Testis (tissue), 3 donors: ENCODE data around the gene B4GALT1. TPM values are rescaled to one million over a fixed set of nuclear protein-coding genes. Genes with fewer than 3 reads are reported as not detected.

Experiments
- DNase-seq: peaks from one replicate; pipeline ENCODE4 v3.0.0-alpha.2; 2019
- H3K27ac ChIP-seq, 2 donors: fragments of 200-600 bp; sonication (generic); one replicate each; pipeline ENCODE4 v1.5.1; 2019
- H3K27me3 ChIP-seq: fragments of 200-600 bp; sonication (generic); one replicate; pipeline ENCODE4 v1.5.1; 2019
- H3K36me3 ChIP-seq: fragments of 200-600 bp; sonication (generic); one replicate; pipeline ENCODE4 v1.5.1; 2017; ENCODE audit warnings: low read depth; ENCODE audit errors: missing control alignments
- H3K4me1 ChIP-seq: fragments of 200-600 bp; sonication (generic); one replicate; pipeline ENCODE4 v1.5.1; 2019
- H3K4me3 ChIP-seq, 2 donors: fragments of 200-600 bp; sonication (generic); one replicate each; pipeline ENCODE4 v1.5.1; 2017 to 2019
- H3K9me3 ChIP-seq: fragments of 200-600 bp; sonication (generic); one replicate; pipeline ENCODE4 v1.5.1; 2017
- POLR2A ChIP-seq: fragments of 450-650 bp; IDR thresholded peaks from one replicate; pipeline ENCODE4 v1.6.1; 2017; ENCODE audit warnings: antibody characterized with exemption, mild to moderate bottlenecking, moderate library complexity
- WGBS, 2 donors: methylation state at CpG; one replicate each; pipeline ENCODE4 v1.1.5; 2018; 5-methylcytosine and 5-hydroxymethylcytosine counted together
- intact Hi-C: fragments of 100-400 bp; cut with DNase I; formaldehyde crosslinking; loops from one replicate; pipeline ENCODE4 v1.15.1; 2023; ENCODE audit warnings: low total_unique reads
- polyA plus RNA-seq: library from polyadenylated mRNA; stranded (reverse); fragments of 350-450 nt; fragmentation: Illumina TruSeq; extraction: RNeasy Lipid Tissue Mini Kit (QIAGEN cat#74804); gene quantifications from one replicate; pipeline ENCODE4 v1.2.3, GENCODE V29; 2014; ENCODE audit warnings: low read depth, low replicate concordance; ENCODE audit not compliant: insufficient read depth
- total RNA-seq, 2 donors: library from RNA; depleted of rRNA; stranded (reverse); fragments of >200 nt; gene quantifications; one replicate each; pipeline ENCODE4 v1.2.3, GENCODE V29; 2016
- TF ChIP-seq, protein P1 (sequence below), 3 experiments: fragments of 450-650 bp in 2 of 3; fragments of 200-600 bp in 1 of 3; sonication (generic) in 1 of 3; IDR thresholded peaks; one replicate each; pipeline ENCODE4 v1.5.1; 2016 to 2019; ENCODE audit warnings: antibody characterized with exemption in 3 of 3, mild to moderate bottlenecking in 2 of 3, moderate library complexity in 1 of 3

Gene B4GALT1
- total and polyA plus RNA-seq, 3 donors from 2014 or later: 112 to 212 (median 192) TPM

DNA sequence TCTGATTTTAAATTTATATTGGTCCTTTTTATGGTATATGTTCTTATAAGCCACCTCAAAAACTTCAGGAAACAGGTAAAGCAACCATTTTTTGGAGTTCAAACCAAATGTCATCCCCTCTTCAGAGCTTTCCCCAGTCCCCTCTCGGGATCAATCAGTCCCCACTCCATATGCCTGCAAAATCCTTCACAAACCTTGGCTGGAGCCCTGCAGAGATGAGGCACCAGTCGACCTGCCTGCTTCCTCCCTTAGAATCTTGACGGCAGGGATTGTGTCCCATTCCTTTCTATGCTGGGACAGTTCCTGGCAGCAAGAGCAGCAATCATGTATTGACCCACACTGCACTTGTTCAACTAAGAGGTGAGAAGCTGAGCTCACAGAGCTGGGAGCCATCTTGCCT, 22.6 kb downstream of the B4GALT1 start:
- peaks cover 44% of the 10 kb centered on the region for H3K4me1 ChIP-seq
- H3K27me3 ChIP-seq: no peaks in the 10 kb centered on the region
- no peaks in the 10 kb centered on the region for H3K9me3 ChIP-seq
- DNase-seq: peak; percentile 7
- intact Hi-C loops: no loop called here
- no peak for TF ChIP-seq POLR2A
- TF ChIP-seq, protein P1, sequence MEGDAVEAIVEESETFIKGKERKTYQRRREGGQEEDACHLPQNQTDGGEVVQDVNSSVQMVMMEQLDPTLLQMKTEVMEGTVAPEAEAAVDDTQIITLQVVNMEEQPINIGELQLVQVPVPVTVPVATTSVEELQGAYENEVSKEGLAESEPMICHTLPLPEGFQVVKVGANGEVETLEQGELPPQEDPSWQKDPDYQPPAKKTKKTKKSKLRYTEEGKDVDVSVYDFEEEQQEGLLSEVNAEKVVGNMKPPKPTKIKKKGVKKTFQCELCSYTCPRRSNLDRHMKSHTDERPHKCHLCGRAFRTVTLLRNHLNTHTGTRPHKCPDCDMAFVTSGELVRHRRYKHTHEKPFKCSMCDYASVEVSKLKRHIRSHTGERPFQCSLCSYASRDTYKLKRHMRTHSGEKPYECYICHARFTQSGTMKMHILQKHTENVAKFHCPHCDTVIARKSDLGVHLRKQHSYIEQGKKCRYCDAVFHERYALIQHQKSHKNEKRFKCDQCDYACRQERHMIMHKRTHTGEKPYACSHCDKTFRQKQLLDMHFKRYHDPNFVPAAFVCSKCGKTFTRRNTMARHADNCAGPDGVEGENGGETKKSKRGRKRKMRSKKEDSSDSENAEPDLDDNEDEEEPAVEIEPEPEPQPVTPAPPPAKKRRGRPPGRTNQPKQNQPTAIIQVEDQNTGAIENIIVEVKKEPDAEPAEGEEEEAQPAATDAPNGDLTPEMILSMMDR (IDR thresholded peaks at IDR 0.05): no peak
- H3K36me3 ChIP-seq: no peaks in the 10 kb centered on the region
- H3K27ac ChIP-seq: no peak overlapping the region
- 71 to 83% methylated on average over 3 of the region's 3 CpGs for WGBS, 2 donors
- H3K4me3 ChIP-seq: no peak overlapping the region

- H3K27ac ChIP-seq: no peak overlapping the region
Observed at GRCh38 chr9:33143241-33143661, 23.9 kb downstream of the B4GALT1 start.

DNA sequence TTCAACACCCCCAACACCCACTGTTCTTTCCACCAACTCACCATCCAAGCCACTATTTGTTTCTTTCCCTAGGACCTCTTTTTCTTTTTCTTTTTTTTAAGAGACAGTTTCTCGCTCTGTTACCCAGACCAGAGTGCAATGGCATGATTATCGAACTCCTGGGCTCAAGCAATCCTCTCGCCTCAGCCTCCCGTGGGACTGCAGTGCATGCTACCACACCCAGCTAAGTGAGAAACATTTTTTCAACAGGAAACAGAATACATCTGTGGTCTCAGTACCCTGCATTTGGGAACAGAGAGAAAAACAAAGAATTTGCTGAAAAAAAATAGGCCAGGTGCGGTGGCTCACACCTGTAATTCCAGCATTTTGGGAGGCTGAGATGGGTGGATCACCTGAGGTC, 24.6 kb downstream of the B4GALT1 start:
- Histone ChIP-seq H3K27ac (no peak overlapping the region), H3K9me3 (no peaks in the 10 kb centered on the region), H3K36me3 (no peaks in the 10 kb centered on the region), H3K4me1 (peaks cover 55% of the 10 kb centered on the region), H3K27me3 (no peaks in the 10 kb centered on the region), H3K4me3 (no peak overlapping the region)
- TF ChIP-seq, protein P1 (IDR thresholded peaks at IDR 0.05): no peak
- no peak for TF ChIP-seq POLR2A
- WGBS, 2 donors: 61 to 74% methylated on average over 5 of the region's 5 CpGs
- intact Hi-C loops: no loop called here
- peak; percentile 14 for DNase-seq

More at GRCh38 chr9:33143241-33143661, 23.9 kb downstream of the B4GALT1 start:
- Histone ChIP-seq H3K9me3 (no peaks in the 10 kb centered on the region), H3K27me3 (no peaks in the 10 kb centered on the region), H3K36me3 (no peaks in the 10 kb centered on the region), H3K4me1 (peaks cover 51% of the 10 kb centered on the region), H3K4me3 (no peak overlapping the region)
- no peak for TF ChIP-seq POLR2A
- TF ChIP-seq, protein P1 (IDR thresholded peaks at IDR 0.05): no peak
- peak; percentile 13 for DNase-seq
- intact Hi-C loops: no loop called here
- WGBS, 2 donors: 88 to 96% methylated on average over 2 of the region's 2 CpGs

DNA sequence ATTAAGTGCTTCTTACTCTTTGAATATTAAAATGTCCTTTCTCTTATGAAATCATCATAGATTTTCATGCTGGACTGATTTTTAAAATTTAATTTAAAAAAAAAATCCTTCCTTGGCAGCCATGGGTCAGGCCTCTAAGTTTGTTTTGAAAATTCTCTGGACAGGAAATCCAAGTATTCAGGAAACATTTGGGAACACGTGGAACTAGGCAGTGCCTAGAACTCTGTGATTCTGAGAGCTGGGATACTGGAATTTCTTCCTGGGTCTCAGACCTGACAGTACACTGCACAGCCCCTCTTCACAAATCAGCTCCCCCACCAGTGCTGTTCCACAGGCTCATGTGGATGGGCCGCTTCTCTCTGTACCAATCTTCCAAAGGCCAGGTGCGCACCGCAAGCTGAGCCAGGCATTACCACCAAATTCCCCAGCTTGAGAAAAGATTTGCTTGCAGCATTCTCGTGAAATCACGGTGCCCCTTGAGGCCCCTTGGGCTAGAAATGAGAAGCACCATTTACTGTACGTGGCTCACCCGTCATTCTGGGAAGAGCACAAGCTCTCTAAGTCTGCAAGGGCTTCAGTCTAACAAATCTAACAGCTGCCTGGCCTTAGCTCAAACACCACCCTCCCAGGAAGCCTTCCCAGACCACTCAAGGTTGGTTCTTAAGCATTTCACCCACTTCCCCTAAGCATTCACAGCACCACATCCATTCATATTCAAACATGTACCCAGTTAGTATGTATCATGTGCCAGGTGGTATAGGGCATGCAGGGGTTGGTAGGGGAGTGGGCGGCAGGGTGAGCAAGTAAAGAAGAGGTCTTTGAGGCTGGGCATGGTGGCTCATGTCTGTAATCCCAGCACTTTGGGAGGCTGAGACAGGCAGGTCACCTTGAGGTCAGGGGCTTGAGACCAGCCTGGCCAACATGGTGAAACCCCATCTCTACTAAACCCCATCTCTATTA, 26.5 kb downstream of the B4GALT1 start:
- Histone ChIP-seq H3K4me1 (peaks cover 73% of the 10 kb centered on the region), H3K27ac (peak overlapping the region; percentile 74 to 78), H3K27me3 (no peaks in the 10 kb centered on the region), H3K4me3 (no peak overlapping the region), H3K9me3 (no peaks in the 10 kb centered on the region), H3K36me3 (no peaks in the 10 kb centered on the region)
- intact Hi-C loops: no loop called here
- WGBS, 2 donors: 51 to 56% methylated on average over 3 to 9 of the region's 9 CpGs
- peak; percentile 15 for DNase-seq
- TF ChIP-seq POLR2A: no peak
- TF ChIP-seq, protein P1 (IDR thresholded peaks at IDR 0.05): no peak
